Stimulated activated naive CD4-positive, alpha-beta T cell treated with Interleukin-2 at 50 U/mL for 16 hours (primary cell): Measurements from ENCODE around the gene DELE1.
"Not testable (repeated sequence)": the region's sequence is repeated elsewhere in the genome, so short reads cannot be mapped to it uniquely, and the experiment has no call there.

Experiments used
- DNase-seq: peaks from one replicate; lab custom pipeline; 2025; lab: John Stamatoyannopoulos, UW

Gene DELE1

GRCh38 chr5:141883892-141884318, 39.8 kb upstream of the DELE1 start:
- DNase-seq, result no peak

- DNase-seq, result no peak
Measured at GRCh38 chr5:141889282-141889871, 34.3 kb upstream of the DELE1 start.

GRCh38 chr5:141890429-141890828, 33.2 kb upstream of the DELE1 start:
- DNase-seq, result not testable (repeated sequence)

GRCh38 chr5:141897425-141897824, 26.2 kb upstream of the DELE1 start:
- DNase-seq, result no peak

GRCh38 chr5:141898448-141899049, 25.1 kb upstream of the DELE1 start:
- DNase-seq, result no peak

- DNase-seq, result no peak
Measured at GRCh38 chr5:141902015-141902814, 21.5 kb upstream of the DELE1 start.

- no peak for DNase-seq
Measured at GRCh38 chr5:141903261-141903660, 20.4 kb upstream of the DELE1 start.

GRCh38 chr5:141904551-141904950, 19.1 kb upstream of the DELE1 start:
- DNase-seq, result no peak

GRCh38 chr5:141906517-141906916, 17.2 kb upstream of the DELE1 start:
- DNase-seq, result no peak

- no peak for DNase-seq
Measured at GRCh38 chr5:141906972-141907371, 16.7 kb upstream of the DELE1 start.

GRCh38 chr5:141908796-141909195, 14.9 kb upstream of the DELE1 start:
- no peak for DNase-seq

- no peak for DNase-seq
Measured at GRCh38 chr5:141909212-141909611, 14.5 kb upstream of the DELE1 start.

- no peak for DNase-seq
Measured at GRCh38 chr5:141910271-141910673, 13.4 kb upstream of the DELE1 start.

GRCh38 chr5:141913560-141914198, 10.0 kb upstream of the DELE1 start:
- no peak for DNase-seq

GRCh38 chr5:141914199-141914743, 9.4 kb upstream of the DELE1 start:
- no peak for DNase-seq

- DNase-seq, result no peak
Measured at GRCh38 chr5:141914797-141915196, 8.9 kb upstream of the DELE1 start.

- no peak for DNase-seq
Measured at GRCh38 chr5:141915881-141916336, 7.8 kb upstream of the DELE1 start.

- no peak for DNase-seq
Measured at GRCh38 chr5:141916522-141916921, 7.1 kb upstream of the DELE1 start.

GRCh38 chr5:141917760-141918159, 5.9 kb upstream of the DELE1 start:
- DNase-seq, result no peak

- no peak for DNase-seq
Measured at GRCh38 chr5:141919218-141920119, 4.2 kb upstream of the DELE1 start.

- DNase-seq, result no peak
Measured at GRCh38 chr5:141920771-141921170, 2.9 kb upstream of the DELE1 start.
